ENCODE measurements around the gene PEX3. TPM values are rescaled to one million over a fixed set of nuclear protein-coding genes. Genes with fewer than 3 reads are reported as not detected.
"Not testable (repeated sequence)": the region's sequence is repeated elsewhere in the genome, so short reads cannot be mapped to it uniquely, and the experiment has no call there.

Gene PEX3
- total RNA-seq, 8 experiments from 2014 or later = 11.0 to 33.5 (median 20.7) TPM

DNA sequence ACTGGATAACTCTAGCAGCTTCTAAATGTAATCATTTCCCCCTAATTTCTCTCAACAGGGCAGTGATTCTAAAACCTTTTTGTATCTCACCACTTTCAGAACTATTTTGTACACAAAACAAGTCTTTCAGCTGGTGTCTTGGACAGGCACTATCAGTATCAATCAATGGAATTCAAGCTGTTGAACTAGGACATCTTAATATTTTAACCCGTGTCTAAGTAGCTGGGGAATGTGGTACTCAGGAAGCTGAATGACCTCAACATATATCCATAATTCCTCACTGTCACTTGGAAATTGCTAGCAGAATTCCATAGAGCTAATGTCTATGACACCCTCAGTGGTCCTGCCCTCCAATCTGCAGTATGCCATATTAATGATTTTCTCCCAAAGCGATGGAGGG, 24.6 kb upstream of the PEX3 start:
- Histone ChIP-seq H3K4me3 (no peak overlapping the region), H3K4me1 (replicated peaks in 1 of 2) (no peaks in the 10 kb centered on the region), H3K27ac (no peak overlapping the region)
- 38 to 100% (median 94%) methylated on average over 1 to 2 of the region's 2 CpGs; no CpG with 5 or more reads in 1 of the 10 experiments for WGBS, 10 experiments
- in situ Hi-C loops (cut with MboI; ENCODE audit: low pct_unique_long_range_greater_than_20kb in 2 of 9, low sequenced_read_pairs in 9 of 9, unreplicated experiment in 9 of 9) = loop anchor here in 4 of 9 experiments (10.0 to 25.0 kb wide), 2 partner anchors 731 to 739 kb away; no protein-coding TSS in a partner anchor
- ATAC-seq (replicated peaks in 6 of 8) = no peak

- Histone ChIP-seq H3K27ac (no peak overlapping the region), H3K4me1 (replicated peaks in 1 of 2) (no peaks in the 10 kb centered on the region), H3K4me3 (no peak overlapping the region)
- ATAC-seq (replicated peaks in 6 of 8) = peak; percentile 99 to 100 (median 100)
- 0 to 20% (median 0%) methylated on average over 1 to 3 of the region's 4 CpGs; no CpG with 5 or more reads in 5 of the 10 experiments for WGBS, 10 experiments
- in situ Hi-C loops (cut with MboI; ENCODE audit: low pct_unique_long_range_greater_than_20kb in 2 of 9, low sequenced_read_pairs in 9 of 9, unreplicated experiment in 9 of 9) = loop anchor here in 4 of 9 experiments (10.0 to 25.0 kb wide), 2 partner anchors 732 to 740 kb away; no protein-coding TSS in a partner anchor
Measured at GRCh38 chr6:143427109-143427817, 23.3 kb upstream of the PEX3 start.

DNA sequence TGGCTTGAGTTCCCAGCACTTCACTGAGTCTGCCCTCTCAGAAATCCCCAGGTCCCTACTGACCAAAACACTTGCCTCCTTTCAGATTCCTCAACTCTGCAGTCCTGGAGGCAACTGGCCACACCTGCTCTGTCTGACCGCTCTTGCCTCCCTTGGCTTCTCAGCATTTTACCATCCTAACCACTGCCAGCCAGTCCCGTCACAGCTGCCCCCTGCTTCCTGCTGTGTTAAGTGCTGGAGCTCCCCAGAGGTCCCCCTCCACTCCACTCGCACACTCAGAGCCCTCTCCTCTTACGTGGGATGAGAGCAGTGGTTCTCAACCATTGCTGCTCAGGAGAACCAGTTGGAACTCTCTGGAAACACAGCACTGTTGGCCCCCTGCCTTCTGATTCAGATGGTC, 20.6 kb upstream of the PEX3 start:
- no peak overlapping the region for H3K27ac ChIP-seq
- ATAC-seq (replicated peaks in 6 of 8) = no peak
- no peak overlapping the region for H3K4me3 ChIP-seq
- whole genome bisulfite sequencing, 10 experiments = 88 to 100% (median 100%) methylated on average over 1 to 2 of the region's 4 CpGs; no CpG with 5 or more reads in 5 of the 10 experiments
- in situ Hi-C loops (cut with MboI; ENCODE audit: low pct_unique_long_range_greater_than_20kb in 2 of 9, low sequenced_read_pairs in 9 of 9, unreplicated experiment in 9 of 9) = loop anchor here in 4 of 9 experiments (10.0 to 25.0 kb wide), 2 partner anchors 735 to 743 kb away; no protein-coding TSS in a partner anchor
- H3K4me1 ChIP-seq (replicated peaks in 1 of 2) = no peaks in the 10 kb centered on the region

- in situ Hi-C loops (cut with MboI; ENCODE audit: low pct_unique_long_range_greater_than_20kb in 2 of 9, low sequenced_read_pairs in 9 of 9, unreplicated experiment in 9 of 9) = loop anchor here in 3 of 9 experiments (25.0 kb wide), 1 partner anchor 744 kb away; no protein-coding TSS in a partner anchor
- Histone ChIP-seq H3K4me1 (replicated peaks in 1 of 2) (no peaks in the 10 kb centered on the region), H3K4me3 (no peak overlapping the region), H3K27ac (no peak overlapping the region)
- ATAC-seq (replicated peaks in 6 of 8) = no peak
- WGBS, 10 experiments = 50 to 100% (median 80%) methylated on average over 1 of the region's 1 CpG; no CpG with 5 or more reads in 6 of the 10 experiments
Measured at GRCh38 chr6:143431226-143431625, 19.4 kb upstream of the PEX3 start.

- in situ Hi-C loops (cut with MboI; ENCODE audit: low pct_unique_long_range_greater_than_20kb in 2 of 9, low sequenced_read_pairs in 9 of 9, unreplicated experiment in 9 of 9) = loop anchor here in 3 of 9 experiments (25.0 kb wide), 1 partner anchor 745 kb away; no protein-coding TSS in a partner anchor
- 89 to 100% (median 96%) methylated on average over 1 to 4 of the region's 4 CpGs for WGBS, 10 experiments
- no peaks in the 10 kb centered on the region for H3K4me1 ChIP-seq (replicated peaks in 1 of 2)
- no peak overlapping the region for H3K4me3 ChIP-seq
- no peak for ATAC-seq (replicated peaks in 6 of 8)
- no peak overlapping the region for H3K27ac ChIP-seq
Measured at GRCh38 chr6:143432588-143432987, 18.0 kb upstream of the PEX3 start.

DNA sequence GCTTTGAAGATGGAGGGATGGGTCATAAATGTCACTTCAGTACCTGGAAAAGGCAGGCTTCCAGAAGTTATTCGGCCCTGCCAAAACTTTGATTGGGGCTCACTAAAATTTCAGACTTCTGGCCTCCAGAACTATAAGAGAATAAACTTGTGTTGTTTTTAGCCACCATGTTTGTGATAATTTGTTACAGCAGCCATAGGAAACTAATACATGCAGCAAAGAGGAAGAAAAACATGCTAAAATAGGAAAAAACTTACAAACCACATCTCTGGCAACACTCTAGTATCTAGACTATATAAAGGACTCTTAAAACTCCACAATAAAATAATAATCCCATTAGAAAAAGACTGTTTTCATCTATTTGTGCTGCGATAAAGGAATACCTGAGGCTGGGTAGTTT, 9.6 kb upstream of the PEX3 start:
- Histone ChIP-seq H3K4me3 (no peak overlapping the region), H3K4me1 (replicated peaks in 1 of 2) (no peaks in the 10 kb centered on the region), H3K27ac (no peak overlapping the region)
- ATAC-seq (replicated peaks in 6 of 8) = no peak
- in situ Hi-C loops (cut with MboI; ENCODE audit: low pct_unique_long_range_greater_than_20kb in 2 of 9, low sequenced_read_pairs in 9 of 9, unreplicated experiment in 9 of 9) = loop anchor here in 3 of 9 experiments (25.0 kb wide), 1 partner anchor 754 kb away; no protein-coding TSS in a partner anchor
- 80 to 100% (median 93%) methylated on average over 1 to 2 of the region's 2 CpGs; no CpG with 5 or more reads in 2 of the 10 experiments for WGBS, 10 experiments

DNA sequence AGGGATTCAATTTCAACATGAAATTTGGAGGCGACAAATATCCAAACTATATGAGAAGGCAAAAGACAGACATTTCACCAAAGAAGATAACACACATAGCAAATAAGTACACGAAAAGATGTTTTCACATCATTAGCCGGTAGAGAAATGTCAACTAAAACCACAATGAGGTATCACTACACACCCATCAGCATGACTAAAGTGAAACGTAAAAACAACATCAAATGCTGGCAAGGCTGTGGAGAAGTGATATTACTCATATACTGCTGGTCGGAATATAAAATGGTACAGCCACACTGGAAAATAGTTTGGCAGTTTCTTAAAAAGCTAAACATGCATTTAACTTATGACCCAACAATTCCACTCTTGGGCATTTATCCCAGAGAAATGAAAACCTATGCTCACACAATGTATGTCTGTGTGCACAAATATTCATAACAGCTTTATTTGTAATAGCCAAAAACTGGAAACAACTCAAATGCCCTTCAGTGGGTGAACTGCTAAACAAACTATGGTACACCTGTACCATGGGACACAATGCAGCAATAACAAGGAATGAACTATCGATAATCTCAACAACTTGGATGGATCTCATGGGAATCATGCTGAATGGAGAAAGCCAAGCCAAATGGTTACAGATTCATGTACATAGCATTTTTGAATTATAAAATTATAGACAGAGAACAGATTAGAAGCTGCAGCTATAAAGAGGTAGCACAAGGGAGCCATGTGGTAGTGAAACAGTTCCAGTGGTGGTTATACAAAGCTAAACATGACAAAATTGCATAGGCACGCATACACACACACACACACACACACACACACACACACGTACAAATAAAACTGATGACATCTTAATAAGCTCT, 8.7 kb upstream of the PEX3 start:
- 62 to 98% (median 90%) methylated on average over 2 to 8 of the region's 8 CpGs for whole genome bisulfite sequencing, 10 experiments
- H3K4me1 ChIP-seq (replicated peaks in 1 of 2) = no peaks in the 10 kb centered on the region
- ATAC-seq (replicated peaks in 6 of 8) = no peak
- no peak overlapping the region for H3K27ac ChIP-seq
- H3K4me3 ChIP-seq = no peak overlapping the region
- in situ Hi-C loops (cut with MboI; ENCODE audit: low pct_unique_long_range_greater_than_20kb in 2 of 9, low sequenced_read_pairs in 9 of 9, unreplicated experiment in 9 of 9) = loop anchor here in 3 of 9 experiments (25.0 kb wide), 1 partner anchor 755 kb away; no protein-coding TSS in a partner anchor

DNA sequence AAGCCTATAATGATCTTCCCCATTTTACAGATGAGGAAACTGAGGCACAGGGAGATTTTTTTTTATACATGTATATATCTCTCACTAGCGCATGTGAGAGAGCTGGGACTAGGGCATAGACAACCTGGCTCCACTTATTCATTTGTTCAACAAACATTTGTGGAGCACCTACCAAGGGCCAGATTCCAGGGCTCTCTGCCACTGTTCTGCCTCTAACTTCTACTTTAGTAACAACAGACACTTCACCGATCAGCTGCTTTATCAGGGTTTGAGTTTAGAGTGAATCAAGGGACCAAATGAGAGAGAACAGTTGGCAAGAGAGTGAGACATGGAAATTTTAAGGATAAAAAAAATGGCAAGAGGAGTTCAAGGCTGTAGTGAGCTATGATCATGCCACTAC, 7.5 kb upstream of the PEX3 start:
- Histone ChIP-seq H3K4me3 (no peak overlapping the region), H3K27ac (no peak overlapping the region), H3K4me1 (replicated peaks in 1 of 2) (no peaks in the 10 kb centered on the region)
- ATAC-seq (replicated peaks in 6 of 8) = no peak
- in situ Hi-C loops (cut with MboI; ENCODE audit: low pct_unique_long_range_greater_than_20kb in 2 of 9, low sequenced_read_pairs in 9 of 9, unreplicated experiment in 9 of 9) = loop anchor here in 3 of 9 experiments (25.0 kb wide), 1 partner anchor 756 kb away; no protein-coding TSS in a partner anchor
- 86 to 100% (median 100%) methylated on average over 1 to 2 of the region's 2 CpGs; no CpG with 5 or more reads in 3 of the 10 experiments for WGBS, 10 experiments

DNA sequence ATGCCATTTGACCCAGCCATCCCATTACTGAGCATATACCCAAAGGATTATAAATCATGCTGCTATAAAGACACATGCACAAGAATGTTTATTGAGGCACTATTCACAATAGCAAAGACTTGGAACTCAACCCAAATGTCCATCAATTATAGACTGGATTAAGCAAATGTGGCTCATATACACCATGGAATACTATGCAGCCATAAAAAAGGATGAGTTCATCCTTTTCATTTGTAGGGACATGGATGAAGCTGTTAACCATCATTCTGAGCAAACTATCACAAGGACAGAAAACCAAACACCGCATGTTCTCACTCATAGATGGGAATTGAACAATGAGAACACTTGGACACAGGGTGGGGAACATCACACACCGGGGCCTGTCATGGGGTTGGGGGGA, 2.7 kb upstream of the PEX3 start:
- peaks cover 7 to 18% of the 10 kb centered on the region in 2 donors for H3K4me1 ChIP-seq (replicated peaks in 1 of 2)
- in situ Hi-C loops (cut with MboI; ENCODE audit: low pct_unique_long_range_greater_than_20kb in 2 of 9, low sequenced_read_pairs in 9 of 9, unreplicated experiment in 9 of 9) = loop anchor here in 3 of 9 experiments (25.0 kb wide), 1 partner anchor 761 kb away; no protein-coding TSS in a partner anchor
- H3K27ac ChIP-seq; H3K4me3 ChIP-seq; ATAC-seq (replicated peaks in 6 of 8): not testable (repeated sequence)
- WGBS, 10 experiments = no CpG with 5 or more reads among the region's 2 CpGs

- WGBS, 10 experiments = 61 to 90% (median 68%) methylated on average over 3 to 6 of the region's 6 CpGs
- no peak overlapping the region for H3K27ac ChIP-seq
- peaks cover 7 to 18% of the 10 kb centered on the region in 2 donors for H3K4me1 ChIP-seq (replicated peaks in 1 of 2)
- H3K4me3 ChIP-seq = peak overlapping the region; percentile 59 to 96 (median 76)
- in situ Hi-C loops (cut with MboI; ENCODE audit: low pct_unique_long_range_greater_than_20kb in 2 of 9, low sequenced_read_pairs in 9 of 9, unreplicated experiment in 9 of 9) = loop anchor here in 3 of 9 experiments (25.0 kb wide), 1 partner anchor 762 kb away; no protein-coding TSS in a partner anchor
- no peak for ATAC-seq (replicated peaks in 6 of 8)
Measured at GRCh38 chr6:143449082-143449713, 1.4 kb upstream of the PEX3 start.

DNA sequence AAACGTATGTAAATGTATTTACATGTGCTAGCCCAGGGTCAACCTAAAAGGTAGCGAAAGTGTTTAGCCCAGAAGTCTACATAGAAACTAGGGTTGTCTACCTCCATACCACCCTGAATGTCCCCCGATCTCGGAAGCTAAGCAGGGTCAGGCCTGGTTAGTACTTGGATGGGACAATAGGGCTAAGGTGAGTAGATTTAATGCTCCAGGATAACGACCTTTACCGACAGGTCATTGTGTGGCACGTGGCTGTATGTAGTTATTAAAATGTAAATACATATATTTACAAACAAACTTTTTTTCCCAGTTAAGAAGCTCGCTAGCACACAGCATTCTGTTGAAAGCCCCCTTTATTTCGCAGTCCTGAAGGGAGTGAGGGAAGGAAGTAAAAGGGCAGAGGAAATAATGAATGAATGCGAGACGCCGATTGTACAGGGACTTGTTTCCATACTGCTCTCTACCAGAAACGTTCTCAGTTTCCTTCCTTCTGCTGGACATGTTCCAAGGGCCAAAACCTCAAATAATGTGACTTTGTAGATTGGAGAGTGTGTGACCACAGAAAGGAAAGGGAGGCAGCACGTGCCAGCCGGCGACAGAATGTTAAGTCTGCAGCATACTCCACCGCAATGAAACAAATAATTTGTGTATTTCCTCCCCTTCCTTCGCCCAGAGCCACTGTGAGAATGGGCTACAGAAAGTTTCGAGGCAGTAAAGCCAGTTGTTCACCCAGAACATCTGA, 722 bp upstream of the PEX3 start:
- 0 to 7% (median 2%) methylated on average over 2 to 14 of the region's 19 CpGs for WGBS, 10 experiments

DNA sequence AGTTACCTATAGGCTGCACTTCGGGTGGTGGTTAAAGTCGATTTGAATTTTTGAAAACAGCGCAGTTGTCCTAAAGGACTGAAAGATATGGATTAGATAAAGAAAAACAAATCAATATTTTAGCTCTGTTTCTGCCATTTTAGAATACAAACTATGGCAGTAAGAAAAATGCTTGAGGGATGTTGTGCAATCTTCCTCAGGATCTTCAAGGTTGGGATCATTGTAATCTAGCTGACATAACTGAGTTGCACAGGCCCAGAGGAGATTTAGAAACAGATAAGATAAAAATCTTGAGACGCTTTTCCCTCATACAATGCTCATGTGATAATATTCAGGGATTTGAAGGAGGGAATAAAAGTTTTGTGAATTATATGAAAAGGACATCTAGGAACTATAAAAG, 926 bp downstream of the PEX3 start:
- Histone ChIP-seq H3K27ac (no peak overlapping the region), H3K4me1 (replicated peaks in 1 of 2) (peaks cover 7 to 18% of the 10 kb centered on the region in 2 donors), H3K4me3 (peak overlapping the region; percentile 59 to 96 (median 76))
- in situ Hi-C loops (cut with MboI; ENCODE audit: low pct_unique_long_range_greater_than_20kb in 2 of 9, low sequenced_read_pairs in 9 of 9, unreplicated experiment in 9 of 9) = no loop called here
- no peak for ATAC-seq (replicated peaks in 6 of 8)
- 0 to 86% (median 45%) methylated on average over 1 to 4 of the region's 4 CpGs for WGBS, 10 experiments

More for the DNA sequence above, 722 bp upstream of the PEX3 start:
- peak overlapping the region; percentile 59 to 96 (median 76) for H3K4me3 ChIP-seq
- peaks cover 7 to 18% of the 10 kb centered on the region in 2 donors for H3K4me1 ChIP-seq (replicated peaks in 1 of 2)
- ATAC-seq (replicated peaks in 6 of 8) = peak in 6 of 8 experiments; percentile 1 to 10 (median 6)
- H3K27ac ChIP-seq = peak overlapping the region; percentile 41 to 47
- in situ Hi-C loops (cut with MboI; ENCODE audit: low pct_unique_long_range_greater_than_20kb in 2 of 9, low sequenced_read_pairs in 9 of 9, unreplicated experiment in 9 of 9) = loop anchor here in 3 of 9 experiments (25.0 kb wide), 1 partner anchor 763 kb away; no protein-coding TSS in a partner anchor
